H1 (cell line): ENCODE measurements around the gene PRKCZ. TPM values are rescaled to one million over a fixed set of nuclear protein-coding genes. Genes with fewer than 3 reads are reported as not detected.

Experiments used
- CTCF ChIA-PET: fragments of 300-600 bp; sonication (Branson Sonifier 250); formaldehyde crosslinking; loops from one replicate; lab custom pipeline; 2021; ENCODE audit not compliant: partially characterized antibody; lab: Charles Lee
- POLR2A ChIA-PET: fragments of 300-600 bp; sonication (Branson Sonifier 250); formaldehyde crosslinking; loops from one replicate; lab custom pipeline; 2021; ENCODE audit warnings: inconsistent platforms; ENCODE audit not compliant: partially characterized antibody; lab: Charles Lee
- DNase-seq, 2 experiments: peaks; one replicate each; pipeline versions ENCODE4 v3.0.0 to v3.0.0-alpha.2; 2010 to 2022; ENCODE audit warnings: low spot score in 2 of 2, low read depth in 1 of 2, mixed read lengths in 1 of 2
- FAIRE-seq: peaks from 2 replicates; lab custom pipeline; 2011; peaks lifted over from hg19 to GRCh38; lab: Jason Lieb, UNC
- H2AFZ ChIP-seq: 2 replicates; pipeline ENCODE4 v1.8.1; 2012; ENCODE audit warnings: low read length, inconsistent platforms
- H2AK5ac ChIP-seq: 2 replicates; pipeline ENCODE4 v1.6.1; 2013; ENCODE audit warnings: low read depth, low read length
- H2BK120ac ChIP-seq: replicated peaks from 2 replicates; pipeline ENCODE3; 2013; ENCODE audit warnings: low read depth, low read length, inconsistent platforms
- H2BK12ac ChIP-seq: 2 replicates; pipeline ENCODE4 v1.6.1; 2013; ENCODE audit warnings: low read depth, low read length
- H2BK15ac ChIP-seq: 2 replicates; pipeline ENCODE4 v1.6.1; 2013; ENCODE audit warnings: low read length
- H2BK20ac ChIP-seq: 2 replicates; pipeline ENCODE4 v1.6.1; 2013; ENCODE audit warnings: low read length
- H2BK5ac ChIP-seq: 2 replicates; pipeline ENCODE4 v1.6.1; 2013; ENCODE audit warnings: low read depth, low read length
- H3K14ac ChIP-seq: 2 replicates; pipeline ENCODE4 v1.6.1; 2013; ENCODE audit warnings: inconsistent platforms; ENCODE audit not compliant: insufficient read length
- H3K18ac ChIP-seq: 2 replicates; pipeline ENCODE4 v1.6.1; 2013; ENCODE audit warnings: low read length; ENCODE audit errors: extremely low read depth
- H3K23ac ChIP-seq: 2 replicates; pipeline ENCODE4 v1.6.1; 2013; ENCODE audit warnings: inconsistent platforms; ENCODE audit not compliant: insufficient read length
- H3K23me2 ChIP-seq: 2 replicates; pipeline ENCODE4 v1.6.1; 2013; ENCODE audit warnings: low read depth, low read length
- H3K27ac ChIP-seq: 2 replicates; pipeline ENCODE4 v1.6.1; 2011; ENCODE audit warnings: low read depth, low read length, inconsistent platforms
- H3K27me3 ChIP-seq, 4 experiments: replicated peaks in 1 of 4; 1 replicate in 1 of 4; 2 replicates in 3 of 4; pipeline versions ENCODE4 v1.6.1 to v1.8.1; 2011 to 2013; ENCODE audit warnings: low read length in 3 of 4, mild to moderate bottlenecking in 3 of 4, inconsistent platforms in 2 of 4, mixed read lengths in 2 of 4, moderate library complexity in 1 of 4; ENCODE audit not compliant: control insufficient read depth in 3 of 4, insufficient read depth in 3 of 4; ENCODE audit errors: extremely low read depth in 1 of 4
- H3K36me3 ChIP-seq, 4 experiments: 2 replicates each; pipeline versions ENCODE4 v1.6.1 to v1.8.1; 2011 to 2013; ENCODE audit warnings: mild to moderate bottlenecking in 4 of 4, low read length in 3 of 4, moderate library complexity in 2 of 4, control low read depth in 1 of 4, inconsistent platforms in 1 of 4; ENCODE audit not compliant: insufficient read depth in 4 of 4, control insufficient read depth in 2 of 4
- H3K4ac ChIP-seq: replicated peaks from 2 replicates; pipeline ENCODE3; 2013; ENCODE audit warnings: low read length, low read depth, mixed read lengths, inconsistent platforms; ENCODE audit not compliant: insufficient read length
- H3K4me1 ChIP-seq, 4 experiments: replicated peaks in 1 of 4; 1 replicate in 1 of 4; 2 replicates in 3 of 4; pipeline versions ENCODE4 v1.6.1 to v1.8.1; 2011 to 2013; ENCODE audit warnings: low read length in 3 of 4, inconsistent platforms in 2 of 4, mixed read lengths in 1 of 4; ENCODE audit not compliant: insufficient read depth in 4 of 4, control insufficient read depth in 3 of 4
- H3K4me2 ChIP-seq, 2 experiments: 2 replicates each; pipeline versions ENCODE4 v1.6.1 to v1.8.1; 2011 to 2013; ENCODE audit warnings: low read depth in 2 of 2, low read length in 2 of 2, control low read depth in 1 of 2, inconsistent platforms in 1 of 2, mild to moderate bottlenecking in 1 of 2; ENCODE audit not compliant: insufficient read depth in 1 of 2
- H3K4me3 ChIP-seq, 4 experiments: fragments of 200-600, 300-600 bp in 1 of 4; sonication (generic), shearing (Covaris generic), sonication (Bioruptor Twin) in 1 of 4; 2 replicates each; pipeline versions ENCODE4 v1.5.1 to v1.8.1; 2011 to 2016; ENCODE audit warnings: low read length in 4 of 4, low read depth in 3 of 4, control low read depth in 2 of 4, inconsistent platforms in 2 of 4, mild to moderate bottlenecking in 2 of 4, mixed read lengths in 1 of 4, moderate library complexity in 1 of 4; ENCODE audit not compliant: insufficient read depth in 2 of 4; ENCODE audit errors: extremely low read depth in 1 of 4
- H3K56ac ChIP-seq: replicated peaks from 2 replicates; pipeline ENCODE3; 2013; ENCODE audit warnings: low read depth, mild to moderate bottlenecking, mixed read lengths, low read length, inconsistent platforms; ENCODE audit not compliant: insufficient read length
- H3K79me1 ChIP-seq: 2 replicates; pipeline ENCODE4 v1.6.1; 2013; ENCODE audit warnings: low read depth, low read length, control low read depth
- H3K79me2 ChIP-seq, 2 experiments: 2 replicates each; pipeline versions ENCODE4 v1.6.1 to v1.8.1; 2012 to 2013; ENCODE audit warnings: low read length in 2 of 2, mild to moderate bottlenecking in 2 of 2, inconsistent platforms in 1 of 2; ENCODE audit not compliant: insufficient read depth in 2 of 2, control insufficient read depth in 1 of 2
- H3K9ac ChIP-seq, 4 experiments: replicated peaks in 1 of 4; 1 replicate in 1 of 4; 2 replicates in 3 of 4; pipeline versions ENCODE4 v1.6.1 to v1.8.1; 2011 to 2013; ENCODE audit warnings: low read depth in 3 of 4, low read length in 3 of 4, control low read depth in 2 of 4, mild to moderate bottlenecking in 2 of 4, moderate library complexity in 2 of 4, inconsistent platforms in 1 of 4; ENCODE audit errors: extremely low read depth in 1 of 4
- H3K9me3 ChIP-seq, 2 experiments: 2 replicates each; pipeline versions ENCODE4 v1.6.1 to v1.8.1; 2012 to 2013; ENCODE audit warnings: mild to moderate bottlenecking in 2 of 2, moderate library complexity in 2 of 2, control low read depth in 1 of 2, inconsistent platforms in 1 of 2, low read depth in 1 of 2, low read length in 1 of 2, mixed read lengths in 1 of 2; ENCODE audit not compliant: insufficient read depth in 2 of 2
- H4K20me1 ChIP-seq, 2 experiments: replicated peaks in 1 of 2; 2 replicates each; pipeline versions ENCODE3 to v1.8.1; 2011 to 2013; ENCODE audit warnings: inconsistent platforms in 2 of 2, low read length in 2 of 2, mild to moderate bottlenecking in 1 of 2; ENCODE audit not compliant: insufficient read depth in 2 of 2, control insufficient read depth in 1 of 2
- H4K5ac ChIP-seq: 2 replicates; pipeline ENCODE4 v1.6.1; 2013; ENCODE audit warnings: low read length, low read depth, mixed read lengths, inconsistent platforms; ENCODE audit not compliant: insufficient read length
- H4K8ac ChIP-seq: 2 replicates; pipeline ENCODE4 v1.8.0; 2013; ENCODE audit warnings: mild to moderate bottlenecking, moderate library complexity, low read length, inconsistent platforms; ENCODE audit not compliant: insufficient read depth; ENCODE audit errors: extremely low read depth
- H4K91ac ChIP-seq: replicated peaks from 2 replicates; pipeline ENCODE3; 2013; ENCODE audit warnings: low read length, mixed read lengths, inconsistent platforms; ENCODE audit not compliant: insufficient read length
- GTF2F1 ChIP-seq: IDR thresholded peaks from 2 replicates; pipeline ENCODE4 v1.6.1; 2012; ENCODE audit warnings: low read depth, low read length, improper control_type of control experiment, borderline replicate concordance
- HDAC6 ChIP-seq: IDR thresholded peaks from one replicate; pipeline ENCODE4 v1.7.1; 2012; ENCODE audit warnings: low read depth, mild to moderate bottlenecking, inconsistent platforms, low read length, moderate library complexity
- KDM4A ChIP-seq: IDR thresholded peaks from one replicate; pipeline ENCODE4 v1.7.1; 2012; ENCODE audit warnings: low read depth, mild to moderate bottlenecking, moderate library complexity, low read length, inconsistent platforms; ENCODE audit not compliant: severe bottlenecking
- RNF2 ChIP-seq: fragments of 200-900, 300-1000 bp; sonication (generic); IDR thresholded peaks from 2 replicates; pipeline ENCODE4 v1.7.1; 2016; ENCODE audit warnings: borderline replicate concordance, low read depth, mild to moderate bottlenecking, antibody characterized with exemption, low read length; ENCODE audit not compliant: poor library complexity, severe bottlenecking; ENCODE audit errors: missing control alignments
- RXRA ChIP-seq: IDR thresholded peaks from 2 replicates; pipeline ENCODE4 v1.6.1; 2011; ENCODE audit warnings: low read depth, mild to moderate bottlenecking, low read length, moderate library complexity; ENCODE audit not compliant: insufficient read depth
- TCF12 ChIP-seq: IDR thresholded peaks from 2 replicates; pipeline ENCODE4 v1.6.1; 2011; ENCODE audit warnings: low read depth, mild to moderate bottlenecking, low read length
- WGBS, 2 experiments: shearing (Covaris generic) in 1 of 2; methylation state at CpG; one replicate each; pipeline versions ENCODE4 v1.1.6 to v1.1.7; 2013 to 2015; ENCODE audit warnings: low lambda C conversion rate in 2 of 2, mixed read lengths in 2 of 2, inconsistent platforms in 1 of 2, low coverage in 1 of 2, missing lambda C conversion rate in 1 of 2; ENCODE audit not compliant: insufficient replicate concordance in 2 of 2, insufficient coverage in 1 of 2, insufficient read length in 1 of 2; ENCODE audit errors: extremely low coverage in 1 of 2, missing lambda C conversion rate in 1 of 2; 5-methylcytosine and 5-hydroxymethylcytosine counted together
- polyA plus RNA-seq, 7 experiments: library from polyadenylated mRNA; depleted of rRNA in 3 of 7; stranded (reverse) in 5 of 7; unstranded in 2 of 7; fragments of >200 nt in 5 of 7; fragments of 200-250 nt in 2 of 7; gene quantifications; 1 replicate in 5 of 7; 2 replicates in 1 of 7; 4 replicates in 1 of 7; pipeline versions ENCODE4 v1.2.1 to v1.2.3, GENCODE V29; 2011 to 2013; ENCODE audit warnings: missing spikeins in 2 of 7, mixed read lengths in 2 of 7
- total RNA-seq: library from RNA; stranded (reverse); fragmentation: NEBNext Ultra II Directional; extraction: Animal tissue kit (Norgen Biotek cat#: 25700); gene quantifications from 2 replicates; pipeline ENCODE4 v1.2.1, GENCODE V29; 2021
- TF ChIP-seq, protein P1 (sequence below), 3 experiments: IDR thresholded peaks; 1 replicate in 2 of 3; 2 replicates in 1 of 3; pipeline versions ENCODE4 v1.5.1 to v1.6.1; 2011; ENCODE audit warnings: low read length in 3 of 3, mild to moderate bottlenecking in 3 of 3, inconsistent platforms in 2 of 3, low read depth in 1 of 3, moderate library complexity in 1 of 3; ENCODE audit not compliant: insufficient read depth in 1 of 3; ENCODE audit errors: control extremely low read depth in 1 of 3

Gene PRKCZ
- total and polyA plus RNA-seq, 2 of the 8 experiments (the other 6 are each of a cell fraction or from before 2014, with no cell fraction given), result 37.4 to 45.1 TPM

DNA sequence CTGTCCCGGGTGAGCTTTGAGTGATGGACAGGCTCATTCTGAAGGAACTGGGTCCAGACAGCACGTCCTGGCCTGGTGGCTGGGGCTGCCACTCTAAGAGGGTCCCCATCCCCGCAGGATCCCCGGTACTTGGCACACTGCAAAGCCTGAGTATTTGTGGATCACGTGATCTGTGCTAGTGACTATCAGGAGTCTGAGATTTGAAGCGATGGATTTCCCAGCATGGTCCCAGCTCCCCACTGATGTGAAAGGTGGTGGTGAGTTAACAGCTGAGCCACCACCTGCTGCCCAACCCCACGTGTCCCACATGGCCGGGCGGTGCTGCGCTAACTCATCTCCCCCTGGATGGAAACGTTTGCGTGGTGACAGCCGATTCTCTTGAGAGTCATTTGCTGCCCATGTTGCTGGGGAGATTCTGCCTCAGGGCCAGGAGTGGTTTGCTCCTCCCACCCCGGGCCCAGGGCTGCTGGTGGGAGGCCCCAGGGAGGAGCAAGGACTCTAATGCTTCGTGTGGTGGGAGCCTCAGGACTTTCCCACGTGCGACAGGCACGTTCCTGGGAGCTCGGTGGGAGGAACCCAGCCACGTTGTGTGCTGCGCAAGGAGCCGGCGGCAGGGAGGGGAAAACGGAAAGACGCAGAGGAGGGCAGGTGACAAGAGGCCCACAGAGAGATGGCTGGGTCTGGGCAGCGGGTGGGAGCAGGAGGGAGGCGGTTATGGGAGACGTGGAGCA, 129.2 kb downstream of the PRKCZ start:
- no peak overlapping the region for H2BK20ac ChIP-seq
- H3K23ac ChIP-seq, result no peak overlapping the region
- peaks cover 0 to 9% (median 4%) of the 10 kb centered on the region in 4 experiments; a peak in 5 of 8 replicates for H3K36me3 ChIP-seq
- no peak overlapping the region for H3K4me2 ChIP-seq
- 90% methylated on average over 28 of the region's 28 CpGs; no CpG with 5 or more reads in 1 of the 2 experiments for WGBS, 2 experiments
- no peak overlapping the region; the same call in 1 of the 2 replicates for H2BK5ac ChIP-seq
- no peak overlapping the region for H2BK15ac ChIP-seq
- H3K9me3 ChIP-seq, result no peaks in the 10 kb centered on the region
- no peak overlapping the region for H4K8ac ChIP-seq
- no peak overlapping the region for H4K91ac ChIP-seq
- H3K18ac ChIP-seq, result no peak overlapping the region
- H2BK12ac ChIP-seq, result no peak overlapping the region
- DNase-seq, result no peak
- H3K4me3 ChIP-seq, result no peak overlapping the region
- no peak overlapping the region for H4K5ac ChIP-seq
- peaks cover 2% of the 10 kb centered on the region; the same call in 1 of the 2 replicates for H3K23me2 ChIP-seq
- no peak overlapping the region for H3K56ac ChIP-seq
- no peak overlapping the region for H2BK120ac ChIP-seq
- no peak overlapping the region for H3K4ac ChIP-seq
- no peaks in the 10 kb centered on the region for H3K79me1 ChIP-seq
- no peaks in the 10 kb centered on the region for H3K79me2 ChIP-seq
- H3K27ac ChIP-seq, result no peak overlapping the region
- H2AK5ac ChIP-seq, result no peak overlapping the region
- no peaks in the 10 kb centered on the region for H3K27me3 ChIP-seq
- H3K14ac ChIP-seq, result no peak overlapping the region
- H3K9ac ChIP-seq, result no peak overlapping the region
- peaks cover 0 to 7% of the 10 kb centered on the region in 2 experiments for H4K20me1 ChIP-seq
- ChIA-PET CTCF (interaction anchor here (0.8 to 1.0 kb wide), 2 partner anchors 9 to 178 kb away, joined by 3 read pairs; no protein-coding TSS in a partner anchor), POLR2A (interaction anchor here (1.1 kb wide), 2 partner anchors 8 to 9 kb away, joined by 3 to 5 read pairs; no protein-coding TSS in a partner anchor)
- FAIRE-seq, result no peak
- H3K4me1 ChIP-seq, result no peaks in the 10 kb centered on the region; a peak in 2 of 7 replicates
- no peak overlapping the region for H2AFZ ChIP-seq
- TF ChIP-seq KDM4A, result no peak
- TF ChIP-seq RXRA, result no peak
- no peak for TF ChIP-seq GTF2F1
- TF ChIP-seq, protein P1, sequence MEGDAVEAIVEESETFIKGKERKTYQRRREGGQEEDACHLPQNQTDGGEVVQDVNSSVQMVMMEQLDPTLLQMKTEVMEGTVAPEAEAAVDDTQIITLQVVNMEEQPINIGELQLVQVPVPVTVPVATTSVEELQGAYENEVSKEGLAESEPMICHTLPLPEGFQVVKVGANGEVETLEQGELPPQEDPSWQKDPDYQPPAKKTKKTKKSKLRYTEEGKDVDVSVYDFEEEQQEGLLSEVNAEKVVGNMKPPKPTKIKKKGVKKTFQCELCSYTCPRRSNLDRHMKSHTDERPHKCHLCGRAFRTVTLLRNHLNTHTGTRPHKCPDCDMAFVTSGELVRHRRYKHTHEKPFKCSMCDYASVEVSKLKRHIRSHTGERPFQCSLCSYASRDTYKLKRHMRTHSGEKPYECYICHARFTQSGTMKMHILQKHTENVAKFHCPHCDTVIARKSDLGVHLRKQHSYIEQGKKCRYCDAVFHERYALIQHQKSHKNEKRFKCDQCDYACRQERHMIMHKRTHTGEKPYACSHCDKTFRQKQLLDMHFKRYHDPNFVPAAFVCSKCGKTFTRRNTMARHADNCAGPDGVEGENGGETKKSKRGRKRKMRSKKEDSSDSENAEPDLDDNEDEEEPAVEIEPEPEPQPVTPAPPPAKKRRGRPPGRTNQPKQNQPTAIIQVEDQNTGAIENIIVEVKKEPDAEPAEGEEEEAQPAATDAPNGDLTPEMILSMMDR (IDR thresholded peaks at IDR 0.05; ENCODE audit: control extremely low read depth in 1 of 3, insufficient read depth in 1 of 3, low read depth in 1 of 3, low read length in 3 of 3), result no peak
- TF ChIP-seq RNF2, result no peak
- no peak for TF ChIP-seq HDAC6
- TF ChIP-seq TCF12, result no peak
